Mucosa of descending colon (tissue), 3 donors: Measurements from ENCODE around the gene LCP2. TPM values are rescaled to one million over a fixed set of nuclear protein-coding genes. Genes with fewer than 3 reads are reported as not detected.
A peak's percentile ranks its signal among the peaks of the same experiment; 100 is the strongest.

ENCODE experiments used
- ATAC-seq: fragments of 200-7000 bp; cut with Tn5 transposase; one replicate; pipeline ENCODE4 v1.9.1; 2020; ENCODE audit warnings: mild to moderate bottlenecking, moderate library complexity
- DNase-seq, 3 donors: peaks; one replicate each; pipeline ENCODE4 v3.0.0-alpha.2; 2020
- H3K36me3 ChIP-seq: fragments of 200-600 bp; one replicate; pipeline ENCODE4 v1.8.0; 2021; ENCODE audit warnings: low read depth, mild to moderate bottlenecking
- H3K4me1 ChIP-seq: fragments of 200-600 bp; one replicate; pipeline ENCODE4 v1.8.0; 2021; ENCODE audit warnings: low read depth, mild to moderate bottlenecking
- H3K4me3 ChIP-seq: fragments of 200-600 bp; one replicate; pipeline ENCODE4 v1.8.0; 2021; ENCODE audit warnings: mild to moderate bottlenecking
- H3K9me3 ChIP-seq: fragments of 200-600 bp; one replicate; pipeline ENCODE4 v1.8.0; 2021; ENCODE audit warnings: mild to moderate bottlenecking
- intact Hi-C, 2 donors: fragments of 100-400 bp; cut with DNase I in 1 of 2; cut with micrococcal nuclease in 1 of 2; formaldehyde crosslinking; loops; one replicate each; pipeline versions ENCODE4 v1.11.0 to v1.11.1; 2022; cut with DNase I, micrococcal nuclease
- total RNA-seq, 3 donors: library from RNA; stranded (reverse); fragmentation: NEBNext Ultra II Directional in 2 of 3; extraction: Animal tissue kit (Norgen Biotek cat#: 25700) in 2 of 3; gene quantifications; one replicate each; pipeline versions ENCODE4 v1.2.1 to v1.2.4, GENCODE V29; 2021 to 2023
- TF ChIP-seq, protein P1 (sequence below): fragments of 200-600 bp; IDR thresholded peaks from one replicate; pipeline ENCODE4 v1.8.0; 2022; ENCODE audit warnings: antibody characterized with exemption, mild to moderate bottlenecking
- donor health status: DM: no; HTN: no; CAD: no; lungs with moderate emphysema.
- donor health status: DM: no; HTN: no; CAD: no.
- donor health status: DM: no; HTN: yes; CAD: no.

The LCP2 gene
- total RNA-seq, 3 donors from 2014 or later = 13.5 to 24.5 (median 22.9) TPM

DNA sequence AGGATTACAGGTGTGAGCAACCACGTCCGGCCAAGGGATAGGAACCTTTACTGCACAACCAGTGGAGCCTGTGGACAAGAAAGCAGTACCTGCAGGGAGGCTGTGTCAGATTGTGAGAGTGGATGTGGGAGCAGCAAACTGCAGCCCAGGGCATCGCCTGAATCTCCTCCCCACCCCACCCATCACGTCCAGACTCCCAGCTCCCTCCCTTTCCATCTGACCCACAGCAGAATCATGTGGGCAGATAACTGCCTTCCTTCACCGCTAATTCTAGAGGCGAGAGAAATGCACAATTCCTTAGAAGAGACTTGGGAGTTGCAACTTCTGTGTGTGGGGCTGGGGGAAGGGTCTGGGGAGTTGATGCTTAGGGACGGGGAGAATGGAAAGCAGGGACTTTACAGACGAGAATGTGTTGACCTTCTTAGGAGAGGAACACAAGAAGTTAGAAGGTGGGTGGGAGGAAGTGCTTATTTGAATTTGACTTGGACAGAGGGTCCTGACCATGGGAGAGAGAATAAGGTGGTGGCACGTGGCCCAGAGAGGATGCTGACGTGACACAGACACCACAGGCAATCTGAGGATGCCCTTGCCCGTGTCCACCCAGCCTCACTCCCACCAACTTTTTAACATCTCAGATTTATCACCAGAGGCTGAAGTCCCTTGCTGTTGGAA, 4.5 kb upstream of the LCP2 start:
- no peak for DNase-seq
- H3K9me3 ChIP-seq = no peaks in the 10 kb centered on the region
- intact Hi-C loops = no loop called here
- no peaks in the 10 kb centered on the region for H3K36me3 ChIP-seq
- TF ChIP-seq, protein P1, sequence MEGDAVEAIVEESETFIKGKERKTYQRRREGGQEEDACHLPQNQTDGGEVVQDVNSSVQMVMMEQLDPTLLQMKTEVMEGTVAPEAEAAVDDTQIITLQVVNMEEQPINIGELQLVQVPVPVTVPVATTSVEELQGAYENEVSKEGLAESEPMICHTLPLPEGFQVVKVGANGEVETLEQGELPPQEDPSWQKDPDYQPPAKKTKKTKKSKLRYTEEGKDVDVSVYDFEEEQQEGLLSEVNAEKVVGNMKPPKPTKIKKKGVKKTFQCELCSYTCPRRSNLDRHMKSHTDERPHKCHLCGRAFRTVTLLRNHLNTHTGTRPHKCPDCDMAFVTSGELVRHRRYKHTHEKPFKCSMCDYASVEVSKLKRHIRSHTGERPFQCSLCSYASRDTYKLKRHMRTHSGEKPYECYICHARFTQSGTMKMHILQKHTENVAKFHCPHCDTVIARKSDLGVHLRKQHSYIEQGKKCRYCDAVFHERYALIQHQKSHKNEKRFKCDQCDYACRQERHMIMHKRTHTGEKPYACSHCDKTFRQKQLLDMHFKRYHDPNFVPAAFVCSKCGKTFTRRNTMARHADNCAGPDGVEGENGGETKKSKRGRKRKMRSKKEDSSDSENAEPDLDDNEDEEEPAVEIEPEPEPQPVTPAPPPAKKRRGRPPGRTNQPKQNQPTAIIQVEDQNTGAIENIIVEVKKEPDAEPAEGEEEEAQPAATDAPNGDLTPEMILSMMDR = no peak
- H3K4me3 ChIP-seq = no peak overlapping the region
- H3K4me1 ChIP-seq = peaks cover 4% of the 10 kb centered on the region
- no peak for ATAC-seq

DNA sequence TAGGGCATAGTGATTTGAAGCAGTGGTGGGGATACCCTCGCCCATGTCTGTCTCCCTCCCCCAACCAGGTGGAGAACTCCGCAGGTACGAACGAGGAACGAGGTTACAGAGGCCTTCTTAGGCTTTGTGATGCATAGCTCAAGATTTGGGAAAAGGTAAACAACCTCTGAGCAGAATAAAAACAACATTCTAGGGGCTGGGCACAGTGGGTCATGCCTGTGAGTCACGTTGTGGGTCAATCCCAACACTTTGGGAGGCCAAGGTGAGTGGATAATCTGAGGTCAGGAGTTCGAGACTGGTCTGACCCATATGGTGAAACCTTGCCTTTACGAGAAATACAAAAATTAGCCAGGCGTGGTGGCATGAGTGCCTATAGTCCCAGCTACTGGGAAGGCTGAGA, 3.6 kb upstream of the LCP2 start:
- no peak for ATAC-seq
- H3K4me1 ChIP-seq = peaks cover 4% of the 10 kb centered on the region
- no peaks in the 10 kb centered on the region for H3K36me3 ChIP-seq
- H3K9me3 ChIP-seq = no peaks in the 10 kb centered on the region
- H3K4me3 ChIP-seq = no peak overlapping the region
- no peak for DNase-seq
- TF ChIP-seq, protein P1 = no peak
- intact Hi-C loops = no loop called here

DNA sequence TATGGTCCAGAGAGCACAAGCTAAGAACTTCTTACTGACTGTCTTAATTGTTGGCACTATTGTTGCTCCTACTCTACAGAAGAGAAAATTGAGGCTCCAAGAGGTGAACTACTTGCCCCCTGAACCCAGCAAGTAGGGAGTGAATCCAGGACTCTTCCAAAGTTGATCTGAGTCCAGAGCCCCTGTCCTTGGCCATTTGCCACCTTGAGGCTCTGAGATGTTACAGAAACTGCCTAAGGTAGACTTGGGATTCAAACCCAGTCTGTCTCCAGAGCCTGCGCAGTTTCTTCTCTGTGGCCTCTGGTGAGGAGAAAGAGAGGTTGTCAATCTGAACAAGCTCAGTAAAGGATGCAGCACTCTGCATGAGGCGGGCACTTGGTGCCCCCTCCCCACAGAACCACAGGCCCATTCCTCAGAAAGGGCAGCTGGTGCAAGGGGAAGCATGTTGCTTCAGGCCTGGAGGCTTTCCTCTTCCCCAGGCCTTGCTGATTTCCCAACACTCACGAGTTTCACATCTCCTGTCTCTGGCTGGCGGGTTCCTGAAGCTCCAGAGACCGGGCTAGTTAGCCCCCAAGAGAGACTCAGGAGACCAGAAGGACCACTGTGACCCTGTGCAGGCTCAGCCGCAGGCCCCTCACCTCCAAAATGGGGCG, 2.9 kb upstream of the LCP2 start:
- H3K4me1 ChIP-seq = peaks cover 4% of the 10 kb centered on the region
- TF ChIP-seq, protein P1 = no peak
- no peak for ATAC-seq
- no peak overlapping the region for H3K4me3 ChIP-seq
- DNase-seq = peak in 1 of 3 donors; percentile 27
- intact Hi-C loops = no loop called here
- no peaks in the 10 kb centered on the region for H3K36me3 ChIP-seq
- H3K9me3 ChIP-seq = no peaks in the 10 kb centered on the region

DNA sequence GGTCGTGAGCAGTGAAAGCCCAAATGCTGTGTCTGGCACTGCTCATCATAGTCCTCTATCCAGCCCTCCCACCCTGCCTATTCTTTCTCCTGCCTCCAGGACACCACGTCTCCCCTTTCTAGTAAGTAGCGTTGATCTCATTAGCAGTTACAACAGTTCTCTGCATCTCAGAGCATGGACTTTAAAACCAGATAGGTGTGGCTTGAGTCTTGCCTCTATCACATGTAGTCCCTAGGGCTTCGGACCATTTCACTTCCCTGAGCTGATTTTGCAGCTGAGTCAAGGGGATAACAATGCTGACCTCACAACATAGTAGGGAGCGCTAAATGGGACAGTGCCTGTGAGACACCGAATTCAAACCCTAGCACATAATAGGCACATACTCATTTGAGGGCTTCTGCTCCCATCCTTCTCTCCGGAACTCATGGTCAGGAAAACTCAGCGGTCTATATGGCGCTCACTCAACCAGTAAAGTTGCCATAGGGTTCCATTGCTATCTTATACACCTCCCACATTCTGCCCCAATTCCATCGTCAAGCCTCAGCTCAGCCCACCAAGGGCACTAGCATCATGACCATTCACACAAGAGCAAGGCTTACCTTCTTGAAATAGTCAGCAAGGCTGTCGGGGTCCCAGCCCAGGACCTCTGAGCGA, 515 bp downstream of the LCP2 start:
- H3K4me1 ChIP-seq = no peaks in the 10 kb centered on the region
- peak overlapping the region; percentile 27 for H3K4me3 ChIP-seq
- no peaks in the 10 kb centered on the region for H3K36me3 ChIP-seq
- H3K9me3 ChIP-seq = no peaks in the 10 kb centered on the region
- peak; percentile 31 for ATAC-seq
- intact Hi-C loops = no loop called here
- TF ChIP-seq, protein P1 = no peak
- no peak for DNase-seq

DNA sequence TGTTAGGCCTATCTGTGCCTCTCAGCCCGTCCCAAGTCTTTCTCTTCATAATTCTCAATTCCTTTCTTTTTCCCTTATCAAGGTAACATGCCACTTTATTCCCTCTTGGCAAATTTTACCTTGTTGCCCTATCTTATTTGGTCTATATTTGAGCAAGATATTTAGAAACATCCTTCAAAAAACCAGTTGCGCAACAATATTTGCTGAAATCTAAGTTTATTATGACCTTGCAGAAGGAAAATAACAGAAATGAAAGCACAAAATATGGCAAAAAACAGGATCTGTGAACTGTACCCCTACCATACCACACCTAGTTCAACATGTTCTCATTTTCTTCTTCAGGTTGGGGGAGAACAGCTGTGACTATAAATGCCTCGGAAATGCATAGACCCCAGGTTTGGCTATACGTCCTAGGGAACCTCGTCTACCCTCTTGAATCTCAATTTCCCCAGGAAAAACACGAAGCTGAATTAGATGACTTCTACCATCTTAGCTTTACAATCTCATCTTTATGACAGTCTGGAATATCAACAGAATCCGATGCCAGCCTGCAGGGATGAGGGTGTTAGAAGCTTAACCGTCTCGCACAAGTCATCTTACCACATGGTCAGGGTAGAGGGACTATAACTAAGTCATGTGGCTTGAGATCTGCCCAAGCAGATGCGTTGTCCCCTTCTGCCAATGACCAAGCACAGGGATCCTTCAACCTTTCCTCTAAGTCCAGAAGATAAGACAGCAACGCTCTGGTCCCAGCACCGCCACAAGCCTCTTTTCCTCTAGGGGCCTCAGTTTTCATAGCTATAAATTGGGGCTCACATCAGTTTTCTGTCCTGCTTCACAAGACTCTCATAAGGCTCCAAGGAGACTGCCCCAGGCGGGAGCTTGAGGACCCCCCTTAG, 1.3 kb downstream of the LCP2 start:
- H3K9me3 ChIP-seq = no peaks in the 10 kb centered on the region
- intact Hi-C loops = no loop called here
- TF ChIP-seq, protein P1 = no peak
- DNase-seq (no peak), ATAC-seq (no peak)
- H3K4me3 ChIP-seq = peak overlapping the region; percentile 27
- H3K4me1 ChIP-seq = no peaks in the 10 kb centered on the region
- H3K36me3 ChIP-seq = no peaks in the 10 kb centered on the region
